ENCODE measurements around the gene AARSD1.

GRCh38 chr17:43006639-43007551, 42.6 kb upstream of the AARSD1 start, which contains the start of gene IFI35:
- TF ChIP-seq POLR2A (IDR thresholded peaks at IDR 0.05) (no peak), CTCF (IDR thresholded peaks at IDR 0.05) (no peak)
